IPS-NIHi7 (cell line): ENCODE results near the gene PIP4K2B.

Experiments
- DNase-seq: peaks from one replicate; pipeline ENCODE4 v3.0.0; 2012; ENCODE audit warnings: mixed read lengths; ENCODE audit errors: extremely low spot score

PIP4K2B gene

DNA sequence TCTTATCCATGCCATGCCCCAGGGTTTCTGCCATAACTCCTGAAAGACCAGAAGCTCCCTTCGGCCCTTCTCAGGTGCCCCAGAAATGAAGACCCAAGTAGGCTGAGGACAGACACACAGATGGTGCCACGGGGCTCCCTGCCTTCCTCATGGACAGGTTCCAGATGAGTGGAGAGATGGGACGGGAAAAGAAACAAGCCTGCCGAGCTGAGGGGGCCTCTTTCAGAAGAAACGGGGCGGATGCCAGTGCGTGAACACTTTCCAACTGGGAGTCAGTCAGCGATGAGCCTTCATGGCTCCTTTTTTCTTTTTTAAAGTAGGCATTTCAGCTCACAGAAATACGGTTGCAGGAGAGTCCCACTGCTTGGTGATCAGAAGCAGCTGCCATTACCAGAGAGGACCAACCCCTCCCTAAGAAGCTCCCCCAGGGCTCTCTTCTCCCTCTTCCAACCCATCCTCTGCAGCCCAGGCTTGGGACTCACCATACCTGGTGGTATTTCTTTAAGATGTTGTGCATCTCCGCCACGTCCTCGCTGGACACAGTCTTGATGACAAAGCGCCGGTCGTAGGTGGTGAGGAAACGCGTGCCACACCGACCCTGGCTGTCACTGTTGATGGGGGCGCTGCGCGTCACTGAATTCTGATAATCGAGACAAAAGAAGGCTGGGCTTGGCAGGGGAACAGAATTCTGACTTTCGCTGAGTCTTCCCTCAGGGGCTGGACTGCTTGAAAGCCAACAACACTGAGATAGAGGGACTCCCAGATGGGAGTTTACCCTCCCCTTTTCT lies 19.2 kb downstream of the PIP4K2B start:
- no peak for DNase-seq

DNA sequence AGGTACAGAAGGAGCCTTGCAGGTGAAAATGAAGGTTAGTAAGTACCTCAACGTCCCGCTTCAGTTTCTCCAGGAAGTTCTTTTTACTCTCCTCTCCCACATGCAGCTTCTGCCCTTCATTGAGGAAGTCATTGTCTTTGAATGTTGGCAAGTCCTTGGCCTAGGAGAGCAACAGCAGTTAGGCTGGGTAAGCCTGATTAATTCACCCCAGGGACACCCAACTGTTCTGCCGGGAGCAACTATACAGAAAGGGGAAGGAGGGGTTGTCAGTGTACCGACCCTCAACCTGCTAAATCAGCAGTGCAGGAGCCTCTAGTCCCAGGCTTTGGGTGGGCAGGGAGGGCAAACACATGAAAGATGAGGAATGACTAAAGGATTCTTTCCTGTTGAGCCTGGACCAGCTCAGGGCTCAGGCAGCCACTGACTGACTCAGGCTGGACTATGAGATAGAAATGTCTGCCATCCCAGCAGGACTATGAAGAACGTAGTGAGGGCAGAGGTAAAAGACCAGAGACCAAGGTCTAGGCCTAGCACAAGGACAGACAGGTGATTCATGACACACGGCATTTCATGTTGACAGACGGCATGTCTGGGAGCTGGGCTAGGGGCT lies 21.6 kb downstream of the PIP4K2B start:
- DNase-seq = no peak

DNA sequence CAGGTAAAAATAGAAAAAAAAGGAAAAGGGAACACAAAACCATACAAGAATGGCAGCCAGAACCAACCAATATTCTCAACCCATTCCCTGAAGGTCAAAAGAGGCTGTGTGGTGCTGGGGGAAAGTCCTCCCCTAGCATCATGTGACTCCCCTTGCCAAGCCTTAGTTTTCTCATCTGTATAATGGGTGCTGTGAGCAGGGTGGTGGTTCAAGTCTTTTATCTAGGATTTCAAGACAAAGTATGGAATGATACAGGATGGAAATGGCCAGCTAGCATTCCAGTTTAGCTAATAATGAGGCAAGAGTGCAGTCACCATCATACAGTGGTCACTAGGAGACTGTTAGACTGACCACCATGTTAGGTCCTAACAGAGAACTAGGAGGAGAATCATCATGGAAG lies 26.1 kb downstream of the PIP4K2B start:
- no peak for DNase-seq

DNA sequence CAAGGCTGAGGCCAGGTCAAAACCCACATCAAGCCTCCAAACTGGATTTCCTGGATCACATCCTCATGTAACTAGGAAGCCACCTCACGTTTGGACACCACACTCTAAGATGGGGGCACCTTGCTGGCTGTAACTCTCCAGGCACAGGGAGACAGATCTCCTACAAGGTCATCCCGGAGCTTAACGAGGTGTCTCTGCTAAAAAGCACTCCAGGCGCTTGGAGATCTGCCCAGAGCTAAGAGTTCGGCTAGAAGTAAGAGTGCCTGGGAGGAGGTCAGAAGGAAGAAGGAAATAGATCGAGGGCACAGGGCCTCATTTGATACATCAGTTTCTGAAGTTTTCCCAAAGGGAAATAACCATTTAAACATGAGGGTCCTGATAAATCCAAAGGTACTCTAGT lies 30.9 kb downstream of the PIP4K2B start:
- no peak for DNase-seq

DNA sequence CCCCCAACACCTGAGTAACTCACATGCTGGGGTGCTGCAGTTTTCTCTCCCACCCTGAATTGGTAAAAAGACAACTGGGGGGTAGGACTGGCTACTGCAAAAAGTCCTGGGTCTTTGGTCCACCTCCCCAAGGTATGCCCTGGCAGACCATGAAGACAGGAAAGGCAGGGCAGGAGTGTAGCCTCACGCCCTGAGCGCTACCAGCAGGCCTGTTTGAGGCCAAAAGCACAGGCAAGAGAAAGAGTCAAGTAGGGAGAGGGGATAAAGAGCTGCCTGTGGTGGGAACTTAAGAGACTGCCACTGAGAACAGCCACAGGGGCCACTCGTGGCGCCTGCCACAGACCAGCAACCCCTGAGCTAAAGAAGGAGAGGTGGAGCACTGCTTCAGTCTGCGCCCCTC lies 33.0 kb downstream of the PIP4K2B start:
- DNase-seq = no peak

DNA sequence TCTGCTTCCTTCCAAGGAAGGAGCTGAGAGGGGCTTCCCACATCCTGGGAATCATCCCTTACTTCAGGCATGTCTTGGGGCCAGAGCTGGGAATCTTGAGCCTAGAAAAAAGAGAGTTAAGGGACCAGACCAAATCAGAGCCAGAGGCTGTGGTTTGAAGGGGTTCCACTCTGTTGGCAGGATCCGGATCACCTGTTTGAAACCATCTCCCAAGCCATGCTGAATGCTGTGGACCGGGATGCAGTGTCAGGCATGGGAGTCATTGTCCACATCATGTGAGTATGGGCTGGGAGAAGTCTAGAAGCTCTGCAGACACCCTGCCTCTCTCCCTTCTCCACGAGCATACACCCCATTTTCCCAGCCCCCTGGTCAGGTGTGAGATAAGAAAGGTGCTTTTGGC lies 37.1 kb downstream of the PIP4K2B start:
- DNase-seq = no peak

DNA sequence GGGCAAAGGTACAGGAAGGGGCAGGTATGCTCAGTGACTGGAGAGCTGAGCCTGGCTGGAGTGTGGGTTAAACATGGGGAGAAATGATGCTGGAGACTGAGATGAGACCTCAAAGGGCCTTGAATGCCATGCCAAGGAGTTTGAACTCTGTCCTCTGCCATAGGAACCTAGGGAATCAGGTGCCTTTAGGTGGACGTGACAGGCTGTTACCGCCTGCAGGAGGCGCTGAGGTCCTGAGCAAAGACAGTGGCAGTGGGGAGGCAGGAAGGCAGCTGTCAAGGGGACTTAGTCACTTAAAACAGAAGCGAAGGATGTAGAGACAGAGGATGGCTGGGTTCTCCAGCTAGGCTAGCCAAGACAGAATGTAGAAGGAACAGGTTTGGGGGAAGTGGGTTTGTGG lies 37.7 kb downstream of the PIP4K2B start:
- peak; percentile 83 for DNase-seq

DNA sequence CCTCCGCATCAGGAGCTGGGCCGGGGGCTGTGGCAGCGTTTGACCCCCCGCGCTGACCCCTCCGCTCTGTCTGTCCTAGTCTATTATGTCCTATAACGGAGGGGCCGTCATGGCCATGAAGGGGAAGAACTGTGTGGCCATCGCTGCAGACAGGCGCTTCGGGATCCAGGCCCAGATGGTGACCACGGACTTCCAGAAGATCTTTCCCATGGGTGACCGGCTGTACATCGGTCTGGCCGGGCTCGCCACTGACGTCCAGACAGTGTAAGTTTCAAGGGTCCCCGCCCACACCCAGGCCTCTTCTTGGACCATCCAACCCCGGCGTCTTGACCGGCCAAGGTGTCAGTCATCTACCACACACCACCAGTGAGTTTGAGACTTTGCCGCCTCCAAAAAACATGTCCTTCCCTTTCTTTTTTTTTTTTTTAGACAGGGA lies 46.3 kb downstream of the PIP4K2B start:
- no peak for DNase-seq

DNA sequence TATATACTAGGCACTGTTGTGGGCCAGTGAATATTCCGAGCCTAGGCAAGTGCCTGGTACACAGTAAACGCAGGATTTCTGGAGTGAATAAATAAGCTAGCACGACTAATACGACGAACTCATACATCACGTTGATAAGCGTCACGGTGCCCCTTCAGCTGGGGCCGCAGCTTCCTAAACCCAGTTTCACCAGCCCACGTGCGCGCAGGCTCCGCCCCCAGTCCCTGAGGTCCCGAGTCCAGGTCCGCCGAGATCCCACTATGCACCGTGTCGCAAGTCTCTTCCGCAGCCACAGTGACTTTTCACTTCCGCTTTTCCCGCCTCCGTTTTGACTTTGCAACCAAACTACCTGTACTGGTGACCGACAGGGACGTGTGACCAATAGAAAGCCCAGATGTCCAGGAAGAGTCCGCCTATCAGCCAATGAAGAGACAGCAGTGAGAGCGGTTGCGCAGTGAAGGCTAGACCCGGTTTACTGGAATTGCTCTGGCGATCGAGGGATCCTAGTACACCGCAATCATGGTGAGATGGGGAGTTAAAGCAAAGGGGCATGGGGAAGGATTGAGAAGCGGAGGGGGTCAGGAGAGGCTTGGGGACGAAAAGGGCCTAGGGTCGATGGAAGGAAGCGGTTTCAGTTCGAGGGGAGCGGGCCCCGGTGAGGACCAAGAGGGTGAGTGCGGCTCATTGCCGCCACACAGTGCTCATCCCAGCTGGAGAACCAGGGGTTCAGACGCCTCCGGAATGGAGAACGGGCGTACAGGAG lies 46.9 kb downstream of the PIP4K2B start, which contains the start of gene PSMB3:
PSMB3 (plus strand) TSS at position 434 of the 763 bp plus-strand sequence; CDS start at position 520, 86 bp downstream.
- peak; percentile 98 for DNase-seq

DNA sequence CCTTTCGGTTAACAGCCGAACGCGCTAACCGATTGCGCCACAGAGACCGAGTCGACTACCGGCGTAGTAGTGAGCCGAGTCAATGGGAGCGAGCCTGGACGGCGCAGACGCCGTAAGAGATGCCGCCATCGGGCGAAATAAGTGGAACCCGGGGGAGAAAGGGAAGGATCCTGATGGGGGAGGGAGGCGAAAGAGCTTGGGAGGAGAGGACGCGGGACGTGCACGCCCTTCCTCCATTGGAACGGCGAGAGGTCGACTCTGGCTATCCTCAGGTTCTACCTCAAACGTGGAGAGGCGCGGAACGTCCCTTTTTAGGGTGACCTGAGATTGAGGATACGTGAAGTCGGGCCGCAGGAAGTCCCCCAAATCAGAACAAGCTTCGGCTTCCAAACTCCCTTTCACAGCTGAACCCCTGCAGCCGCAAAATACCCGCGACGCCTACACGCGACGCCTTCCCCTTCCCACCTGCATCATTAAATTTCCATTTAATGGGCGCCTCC lies 47.5 kb downstream of the PIP4K2B start:
- peak; percentile 70 for DNase-seq

DNA sequence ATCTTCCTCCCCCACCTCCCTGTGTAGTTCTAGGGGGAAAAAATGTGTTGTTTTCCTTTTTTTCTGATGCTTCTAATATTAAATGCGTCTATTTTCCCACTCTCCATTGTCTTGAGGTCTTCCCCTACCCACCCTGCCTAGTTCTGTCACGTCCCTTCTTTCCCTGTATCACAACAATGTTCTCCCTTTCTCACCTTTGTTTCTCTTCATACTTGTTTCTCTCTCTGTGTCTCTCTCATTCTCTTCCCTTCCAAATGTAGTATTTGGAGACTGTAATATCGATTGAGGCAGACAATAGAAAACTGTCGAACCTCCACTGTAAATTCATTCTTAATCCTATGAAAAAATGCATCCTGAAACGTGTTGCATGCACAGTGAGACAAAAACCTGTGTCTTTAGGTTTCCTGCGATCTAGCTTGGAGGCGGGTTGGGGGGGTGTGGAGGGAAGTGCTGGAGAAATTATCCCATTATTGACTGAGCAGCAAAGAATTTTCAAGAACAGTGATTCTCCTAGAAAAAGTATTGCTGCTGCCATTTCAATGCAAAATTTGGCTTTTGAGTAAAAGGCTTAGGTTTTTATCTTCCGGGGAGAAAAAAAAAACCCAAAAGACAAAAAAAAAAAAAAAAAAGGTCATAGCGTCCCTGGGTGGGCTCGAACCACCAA lies 48.1 kb downstream of the PIP4K2B start:
- no peak for DNase-seq

DNA sequence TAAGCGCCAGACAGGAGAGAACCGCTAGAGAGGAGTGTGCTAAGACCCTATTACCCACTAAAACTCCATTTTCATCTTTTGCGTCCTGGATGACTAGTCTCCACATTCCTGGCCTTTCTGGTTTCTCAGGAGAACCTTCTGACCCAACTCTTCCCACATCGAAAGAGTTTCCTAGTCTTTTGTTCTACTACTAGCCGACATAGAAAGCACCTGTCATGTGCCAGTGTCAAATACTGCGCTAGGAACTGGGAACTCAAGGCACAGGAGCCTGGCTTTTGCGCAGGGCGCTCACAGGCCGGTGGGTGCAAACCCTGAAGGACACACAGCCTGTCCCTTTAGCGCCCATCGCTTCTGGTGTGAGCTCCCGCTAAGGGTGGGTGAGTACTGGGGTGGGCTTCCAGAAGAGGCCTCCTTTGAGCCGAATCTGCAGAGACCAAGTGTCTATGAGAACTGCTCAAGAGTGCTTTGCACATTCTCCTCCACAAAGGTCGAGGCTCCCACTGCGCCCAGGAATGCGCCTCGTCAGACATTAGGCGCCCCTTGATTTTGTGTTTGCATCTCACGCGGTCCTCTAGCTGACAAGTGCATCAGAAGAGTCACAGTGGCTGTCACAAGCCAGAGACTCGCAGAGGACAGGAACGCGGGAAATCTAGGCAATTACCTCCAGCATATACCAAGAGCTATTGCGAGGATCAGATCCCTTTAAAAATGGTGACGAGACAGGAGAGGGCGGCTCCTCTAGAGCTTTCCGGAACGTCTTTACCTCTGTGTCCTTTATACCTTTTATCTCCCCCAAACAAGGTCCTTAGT lies 48.8 kb downstream of the PIP4K2B start:
- no peak for DNase-seq

DNA sequence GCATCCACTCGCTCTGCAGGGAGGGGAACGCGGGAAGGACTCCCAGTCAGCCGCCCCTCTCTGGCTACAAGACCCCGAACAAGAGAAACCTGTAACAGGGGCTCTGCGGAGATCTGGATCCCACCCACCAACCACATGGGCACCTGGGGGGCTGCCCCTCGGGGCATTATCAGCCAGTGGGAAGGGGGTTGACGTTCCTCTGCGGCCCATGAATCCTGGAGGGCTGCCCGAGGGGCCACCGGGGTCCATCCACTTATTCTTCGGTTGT lies 49.4 kb downstream of the PIP4K2B start:
- no peak for DNase-seq

DNA sequence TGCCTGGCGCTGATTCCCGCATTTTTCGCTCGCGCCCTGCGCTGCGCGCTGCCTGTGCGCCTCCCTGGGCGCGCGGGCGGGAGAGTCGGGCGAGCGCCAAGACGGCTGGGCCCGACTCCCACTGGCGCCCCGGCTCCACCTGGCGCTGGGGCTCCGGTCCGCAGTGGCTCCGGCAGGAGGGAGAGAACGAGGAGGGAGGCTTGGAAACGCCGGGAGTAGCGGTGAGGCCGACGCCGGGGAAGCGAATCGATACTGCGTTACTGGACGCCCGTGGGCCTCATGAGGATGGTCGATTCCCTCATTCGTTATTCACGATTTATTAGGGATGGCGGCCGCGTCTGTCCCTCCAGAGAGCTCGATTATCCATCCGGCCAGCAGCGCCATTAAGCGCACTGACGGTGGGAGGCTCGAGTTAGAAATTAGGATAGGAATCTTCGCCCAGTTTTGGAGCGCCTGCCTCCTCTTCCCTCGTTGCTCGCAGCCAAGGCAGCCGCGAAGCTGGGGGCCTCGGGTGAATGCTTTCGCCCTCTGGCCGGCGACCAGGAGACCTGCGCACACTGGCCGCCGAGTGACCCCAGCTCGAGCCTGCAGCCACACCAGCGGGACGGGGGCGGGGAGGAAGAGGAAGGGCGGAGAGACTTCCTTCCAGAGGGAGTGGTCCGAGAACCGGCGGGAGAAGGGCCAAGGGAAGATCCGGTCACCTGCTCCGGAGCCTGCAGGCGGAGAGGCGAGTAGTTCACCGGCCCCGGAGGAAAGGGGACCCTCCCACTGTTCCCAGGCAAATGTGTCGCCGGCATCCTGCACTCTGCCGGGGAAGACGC lies 49.9 kb downstream of the PIP4K2B start:
- DNase-seq = peak; percentile 60

DNA sequence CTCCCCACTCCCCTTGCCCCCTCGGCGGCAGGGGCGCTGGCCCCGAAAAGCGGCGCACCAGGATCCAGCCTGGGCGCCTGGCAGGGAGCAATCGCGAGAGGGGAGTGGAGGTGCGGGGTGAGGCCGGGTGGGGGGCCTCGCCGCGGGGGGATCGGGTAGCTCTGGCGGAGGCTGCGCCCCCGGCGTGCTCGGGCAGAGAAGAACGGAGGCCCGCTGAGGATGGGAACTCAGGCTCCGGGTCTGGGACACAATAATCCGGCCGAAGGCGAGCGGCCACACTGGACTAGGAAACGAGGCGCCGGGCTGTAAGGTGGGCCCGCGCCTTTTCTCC lies 50.5 kb downstream of the PIP4K2B start:
- no peak for DNase-seq

DNA sequence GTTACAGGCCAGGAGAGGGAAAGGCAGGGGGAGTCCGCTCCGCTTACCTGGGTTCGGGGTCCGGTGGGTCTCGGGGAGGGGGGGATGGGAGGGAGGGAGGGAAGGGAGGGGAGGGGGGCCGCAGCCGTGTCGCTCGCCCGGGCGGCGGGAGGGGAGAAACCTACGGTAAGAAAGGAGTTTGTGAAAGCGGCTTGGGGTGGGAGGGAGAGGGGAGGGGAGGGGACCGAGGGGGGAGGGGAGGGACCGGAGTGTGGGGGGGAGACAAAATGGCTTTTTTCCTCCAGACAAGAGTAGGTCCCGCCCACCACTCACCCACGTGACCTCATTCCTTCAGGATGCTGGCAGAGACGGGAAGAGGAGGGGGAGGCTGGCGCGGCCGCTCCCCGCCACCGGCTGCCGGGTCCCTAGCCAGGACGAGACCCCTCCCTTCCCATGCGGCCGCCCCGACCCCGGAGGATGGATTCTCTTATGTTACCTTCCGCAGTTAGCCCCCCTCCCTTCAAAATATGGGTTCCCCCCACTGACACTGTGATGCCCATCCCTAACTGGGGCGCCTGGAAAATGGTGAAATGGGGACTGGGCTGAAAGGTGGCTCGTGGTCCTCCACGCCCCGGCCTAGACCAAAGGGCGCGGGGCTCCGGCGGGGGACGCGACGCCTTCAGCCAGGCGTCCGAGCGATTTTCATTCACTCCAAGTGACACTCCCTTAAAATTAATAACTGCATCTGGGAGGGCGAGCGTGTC lies 51.0 kb downstream of the PIP4K2B start, which contains the start of gene PCGF2:
PCGF2 (minus strand) TSS at position 188 of the 743 bp plus-strand sequence. CDS start 7,934 bp downstream, outside the sequence.
- peak; percentile 78 for DNase-seq

DNA sequence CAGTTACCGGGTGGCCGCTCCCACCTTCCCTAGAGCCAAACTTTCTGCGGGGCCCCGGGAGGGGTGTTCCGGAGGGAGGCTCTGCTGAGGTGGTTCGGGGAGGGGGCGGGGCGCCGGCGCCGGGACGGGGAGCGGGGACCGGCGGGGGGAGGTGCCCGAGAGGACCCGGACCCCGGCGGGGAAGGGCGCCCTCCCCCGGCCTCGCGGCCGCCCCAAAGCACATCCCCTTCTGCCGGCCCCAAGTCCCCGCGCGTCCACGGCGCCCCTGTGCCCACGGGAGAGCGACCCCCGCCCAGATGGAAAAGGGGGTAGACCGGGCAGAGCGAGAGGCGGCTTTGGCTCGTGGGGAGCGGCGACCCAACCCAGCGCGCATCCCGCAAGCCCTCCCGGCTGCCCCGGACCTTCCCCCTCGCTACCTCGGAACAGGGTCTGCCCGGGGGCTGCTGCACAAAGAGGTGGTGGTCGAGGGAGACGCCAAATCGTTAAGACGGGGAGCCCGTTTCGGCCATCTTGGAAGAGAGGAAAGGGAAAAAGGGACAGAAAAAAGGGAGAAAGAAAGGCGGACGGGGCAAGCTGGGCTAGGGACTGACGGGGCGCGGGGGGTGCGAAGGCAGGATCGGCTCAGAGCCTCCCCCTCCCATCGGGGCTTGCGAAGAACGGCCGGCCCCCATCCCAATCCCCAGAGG lies 51.8 kb downstream of the PIP4K2B start:
- DNase-seq = peak; percentile 68

DNA sequence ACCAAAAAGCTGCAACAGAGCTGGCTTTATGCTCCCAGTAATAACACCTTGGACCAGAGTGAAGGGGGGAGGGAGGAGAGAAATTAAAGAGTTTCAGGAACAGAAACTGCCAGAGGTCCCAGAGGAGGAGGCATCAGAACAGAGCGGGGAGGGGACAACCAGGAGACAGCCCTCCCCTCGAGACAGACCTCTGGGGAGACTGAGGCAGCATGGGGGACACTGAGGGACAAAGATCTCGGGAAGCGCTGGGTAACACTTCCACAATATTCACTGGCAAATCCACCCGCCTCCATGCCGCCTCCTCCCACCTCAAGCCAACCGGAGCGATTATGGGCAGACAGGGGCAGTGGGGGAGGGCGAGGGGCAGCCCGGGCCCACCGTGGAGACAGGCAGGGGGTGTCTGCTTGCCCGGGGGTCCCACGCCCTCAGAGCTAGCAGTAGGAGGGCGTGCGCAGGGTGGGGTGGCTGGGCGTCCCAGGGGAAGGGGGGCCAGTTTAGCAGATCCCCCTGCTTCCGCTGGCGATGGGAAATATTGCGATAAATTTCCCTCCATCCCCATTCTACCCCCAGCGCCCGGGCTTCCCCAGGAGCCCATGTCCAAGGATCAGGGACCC lies 52.4 kb downstream of the PIP4K2B start:
- no peak for DNase-seq
